GM23248 (cell line): Measurements from ENCODE around the gene CD86. TPM values are rescaled to one million over a fixed set of nuclear protein-coding genes. Genes with fewer than 3 reads are reported as not detected.

Source experiments
- DNase-seq: peaks from one replicate; pipeline ENCODE4 v3.0.0-alpha.2; 2015
- H2AFZ ChIP-seq: fragments of 200-600 bp; sonication (generic); 2 replicates; pipeline ENCODE4 v1.6.1; 2016; ENCODE audit warnings: antibody characterized with exemption
- H3F3A ChIP-seq: fragments of 200-600 bp; sonication (generic); 2 replicates; pipeline ENCODE4 v1.6.1; 2016; ENCODE audit warnings: mild to moderate bottlenecking, antibody characterized with exemption, mixed run types; ENCODE audit not compliant: insufficient read depth
- H3K27ac ChIP-seq: fragments of 200-600 bp; sonication (generic); 2 replicates; pipeline ENCODE4 v1.5.1; 2016; ENCODE audit warnings: mild to moderate bottlenecking
- H3K27me3 ChIP-seq: fragments of 200-600 bp; sonication (generic); replicated peaks from 2 replicates; pipeline ENCODE4 v1.6.1; 2016; ENCODE audit warnings: mild to moderate bottlenecking; ENCODE audit not compliant: insufficient read depth
- H3K36me3 ChIP-seq: fragments of 200-600 bp; sonication (generic); 2 replicates; pipeline ENCODE4 v1.6.1; 2016; ENCODE audit warnings: low read depth, mild to moderate bottlenecking
- H3K4me1 ChIP-seq: fragments of 200-600 bp; sonication (generic); 2 replicates; pipeline ENCODE4 v1.6.1; 2016; ENCODE audit warnings: mild to moderate bottlenecking; ENCODE audit not compliant: insufficient read depth
- H3K4me2 ChIP-seq: fragments of 200-600 bp; sonication (generic); one replicate; pipeline ENCODE4 v1.6.1; 2016; ENCODE audit warnings: mild to moderate bottlenecking; ENCODE audit not compliant: unreplicated experiment
- H3K4me3 ChIP-seq: fragments of 200-600 bp; sonication (generic); 2 replicates; pipeline ENCODE4 v1.5.1; 2016; ENCODE audit warnings: mild to moderate bottlenecking
- H3K79me2 ChIP-seq: fragments of 200-600 bp; sonication (generic); 2 replicates; pipeline ENCODE4 v1.6.1; 2016; ENCODE audit warnings: mild to moderate bottlenecking; ENCODE audit not compliant: insufficient read depth
- H3K9ac ChIP-seq: fragments of 200-600 bp; sonication (generic); 2 replicates; pipeline ENCODE4 v1.6.1; 2016; ENCODE audit warnings: mild to moderate bottlenecking
- H3K9me2 ChIP-seq: fragments of 200-600 bp; sonication (generic); 2 replicates; pipeline ENCODE4 v1.6.1; 2016; ENCODE audit warnings: mixed run types, mild to moderate bottlenecking, moderate library complexity; ENCODE audit not compliant: insufficient read depth
- H3K9me3 ChIP-seq: fragments of 200-600 bp; sonication (generic); one replicate; pipeline ENCODE4 v1.6.1; 2017; ENCODE audit warnings: low read depth
- H4K20me1 ChIP-seq: fragments of 200-600 bp; sonication (generic); 2 replicates; pipeline ENCODE4 v1.6.0; 2016; ENCODE audit not compliant: insufficient read depth
- EZH2 ChIP-seq: fragments of 200-600 bp; sonication (generic); IDR thresholded peaks from 2 replicates; pipeline ENCODE4 v1.6.1; 2018; ENCODE audit warnings: antibody characterized with exemption, mild to moderate bottlenecking; ENCODE audit not compliant: insufficient read depth, poor library complexity, severe bottlenecking
- EZH2phosphoT487 ChIP-seq: fragments of 200-600 bp; sonication (generic); IDR thresholded peaks from 2 replicates; pipeline ENCODE4 v1.6.1; 2018; ENCODE audit warnings: antibody characterized with exemption, moderate library complexity, mild to moderate bottlenecking, low read depth; ENCODE audit not compliant: insufficient read depth
- WGBS, 2 experiments: methylation state at CpG; one replicate each; pipeline ENCODE4 v1.1.6; 2015 to 2017; ENCODE audit warnings: low lambda C conversion rate in 2 of 2, low coverage in 1 of 2; ENCODE audit errors: missing lambda C conversion rate in 2 of 2; 5-methylcytosine and 5-hydroxymethylcytosine counted together
- in situ Hi-C: fragments of 300-500 bp; cut with MboI; formaldehyde crosslinking; loops from 2 replicates; pipeline ENCODE4 v1.15.0; 2020
- polyA plus RNA-seq: library from polyadenylated mRNA; unstranded; fragments of >200 nt; fragmentation: Nextera tagmentation; extraction: Ambion mirVana; gene quantifications from 2 replicates; pipeline ENCODE4 v1.2.1, GENCODE V29; 2016
- small RNA-seq: library from RNA; depleted of rRNA; stranded (forward); fragments of <200 nt; gene quantifications from one replicate; pipeline ENCODE3, GENCODE V24; 2014; ENCODE audit warnings: low read depth, low replicate concordance
- total RNA-seq: library from RNA; depleted of rRNA; stranded (reverse); fragments of >200 nt; shearing (Covaris generic); gene quantifications from 2 replicates; pipeline ENCODE4 v1.2.3, GENCODE V29; 2014; rRNA removed

The CD86 gene
- total and polyA plus RNA-seq, 2 experiments from 2014 or later, result not detected

- H3K27ac ChIP-seq, result no peak overlapping the region
- no peaks in the 10 kb centered on the region for H3K9me3 ChIP-seq
- DNase-seq, result no peak
- H3K36me3 ChIP-seq, result no peaks in the 10 kb centered on the region
- no peak overlapping the region for H3K9ac ChIP-seq
- H3K27me3 ChIP-seq, result no peaks in the 10 kb centered on the region
- H3K4me2 ChIP-seq, result no peak overlapping the region
- no peak overlapping the region for H3K4me3 ChIP-seq
- H3K79me2 ChIP-seq, result no peaks in the 10 kb centered on the region
- no peaks in the 10 kb centered on the region for H3K4me1 ChIP-seq
- TF ChIP-seq EZH2 (no peak), EZH2phosphoT487 (no peak)
- H3F3A ChIP-seq, result no peaks in the 10 kb centered on the region
- no peaks in the 10 kb centered on the region for H3K9me2 ChIP-seq
- H4K20me1 ChIP-seq, result no peaks in the 10 kb centered on the region
- in situ Hi-C loops, result no loop called here
- H2AFZ ChIP-seq, result no peak overlapping the region
Measured at GRCh38 chr3:122167630-122168029, 112.5 kb downstream of the CD86 start.

GRCh38 chr3:122168044-122168443 lies 112.9 kb downstream of the CD86 start:
- TF ChIP-seq EZH2, result no peak
- TF ChIP-seq EZH2phosphoT487, result no peak
- Histone ChIP-seq H3K4me1 (no peaks in the 10 kb centered on the region), H3K79me2 (no peaks in the 10 kb centered on the region), H2AFZ (no peak overlapping the region), H3K9me2 (no peaks in the 10 kb centered on the region), H3K27ac (no peak overlapping the region), H3K9ac (no peak overlapping the region), H3K4me3 (no peak overlapping the region), H3K27me3 (no peaks in the 10 kb centered on the region), H3K9me3 (no peaks in the 10 kb centered on the region), H4K20me1 (no peaks in the 10 kb centered on the region), H3F3A (no peaks in the 10 kb centered on the region), H3K4me2 (no peak overlapping the region), H3K36me3 (no peaks in the 10 kb centered on the region)
- 26 to 35% methylated on average over 3 of the region's 3 CpGs for WGBS, 2 experiments
- DNase-seq, result no peak
- in situ Hi-C loops, result no loop called here

GRCh38 chr3:122169911-122170310 lies 114.7 kb downstream of the CD86 start:
- H3K4me1 ChIP-seq, result no peaks in the 10 kb centered on the region
- no peaks in the 10 kb centered on the region for H4K20me1 ChIP-seq
- H3K36me3 ChIP-seq, result no peaks in the 10 kb centered on the region
- H3K9ac ChIP-seq, result no peak overlapping the region
- TF ChIP-seq EZH2phosphoT487 (no peak), EZH2 (no peak)
- no peak overlapping the region for H3K27ac ChIP-seq
- no peak overlapping the region for H2AFZ ChIP-seq
- no peaks in the 10 kb centered on the region for H3K9me2 ChIP-seq
- H3K4me2 ChIP-seq, result no peak overlapping the region
- peak; percentile 7 for DNase-seq
- in situ Hi-C loops, result no loop called here
- no peaks in the 10 kb centered on the region for H3K27me3 ChIP-seq
- no peaks in the 10 kb centered on the region for H3K79me2 ChIP-seq
- H3F3A ChIP-seq, result no peaks in the 10 kb centered on the region
- H3K9me3 ChIP-seq, result no peaks in the 10 kb centered on the region
- WGBS, 2 experiments, result 24 to 28% methylated on average over 3 of the region's 3 CpGs
- H3K4me3 ChIP-seq, result no peak overlapping the region

Small RNA genes within 50 kb of the gene (small RNA-seq; reads per million reads assigned to genes)
- gene RF00019, result not detected

Other genes with a start within 250 kb of the CD86 start
- gene IQCB1, start 220.3 kb upstream of the CD86 start, total RNA-seq, result 9.5 and 13.9 TPM in 2 replicates
- 10.2 and 11.3 TPM in 2 replicates for gene IQCB1, start 220.3 kb upstream of the CD86 start, polyA plus RNA-seq
- gene EAF2, start 220.2 kb upstream of the CD86 start, total RNA-seq, result 0.65 TPM in 1 of 2 replicates, not detected in the other
- 1.0 and 1.1 TPM in 2 replicates for gene EAF2, start 220.2 kb upstream of the CD86 start, polyA plus RNA-seq
- gene SLC15A2, start 161.0 kb upstream of the CD86 start, total RNA-seq, result 0.25 TPM in 1 of 2 replicates, not detected in the other
- not detected in 2 replicates for gene SLC15A2, start 161.0 kb upstream of the CD86 start, polyA plus RNA-seq
- not detected in 2 replicates for gene ILDR1, start 33.1 kb upstream of the CD86 start, total RNA-seq
- gene ILDR1, start 33.1 kb upstream of the CD86 start, polyA plus RNA-seq, result not detected in 2 replicates
- not detected in 2 replicates for gene CASR, start 128.3 kb downstream of the CD86 start, total RNA-seq
- not detected in 2 replicates for gene CASR, start 128.3 kb downstream of the CD86 start, polyA plus RNA-seq